Measurements from ENCODE around the gene WDCP.
A peak's percentile ranks its signal among the peaks of the same experiment; 100 is the strongest.

The WDCP gene

GRCh38 chr2:24011250-24012104 is 35.7 kb downstream of the WDCP start:
- no peak for TF ChIP-seq EZH2phosphoT487 (IDR thresholded peaks at IDR 0.05; ENCODE audit: borderline replicate concordance, low read length)
- TF ChIP-seq, protein P1, sequence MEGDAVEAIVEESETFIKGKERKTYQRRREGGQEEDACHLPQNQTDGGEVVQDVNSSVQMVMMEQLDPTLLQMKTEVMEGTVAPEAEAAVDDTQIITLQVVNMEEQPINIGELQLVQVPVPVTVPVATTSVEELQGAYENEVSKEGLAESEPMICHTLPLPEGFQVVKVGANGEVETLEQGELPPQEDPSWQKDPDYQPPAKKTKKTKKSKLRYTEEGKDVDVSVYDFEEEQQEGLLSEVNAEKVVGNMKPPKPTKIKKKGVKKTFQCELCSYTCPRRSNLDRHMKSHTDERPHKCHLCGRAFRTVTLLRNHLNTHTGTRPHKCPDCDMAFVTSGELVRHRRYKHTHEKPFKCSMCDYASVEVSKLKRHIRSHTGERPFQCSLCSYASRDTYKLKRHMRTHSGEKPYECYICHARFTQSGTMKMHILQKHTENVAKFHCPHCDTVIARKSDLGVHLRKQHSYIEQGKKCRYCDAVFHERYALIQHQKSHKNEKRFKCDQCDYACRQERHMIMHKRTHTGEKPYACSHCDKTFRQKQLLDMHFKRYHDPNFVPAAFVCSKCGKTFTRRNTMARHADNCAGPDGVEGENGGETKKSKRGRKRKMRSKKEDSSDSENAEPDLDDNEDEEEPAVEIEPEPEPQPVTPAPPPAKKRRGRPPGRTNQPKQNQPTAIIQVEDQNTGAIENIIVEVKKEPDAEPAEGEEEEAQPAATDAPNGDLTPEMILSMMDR (IDR thresholded peaks at IDR 0.05; ENCODE audit: low read depth, low read length, poor library complexity, severe bottlenecking), result no peak
- H3K79me2 ChIP-seq (ENCODE audit: control insufficient read depth, low read length), result no peaks in the 10 kb centered on the region
- no peaks in the 10 kb centered on the region for H3K9me2 ChIP-seq (replicated peaks; ENCODE audit: control insufficient read depth, low read length)
- no peaks in the 10 kb centered on the region for H3K9me3 ChIP-seq (ENCODE audit: control insufficient read depth, insufficient read depth, low read length)
- H3K4me2 ChIP-seq (ENCODE audit: low read length), result no peak overlapping the region
- peaks cover 4% of the 10 kb centered on the region; the same call in 1 of the 2 replicates for H3K4me1 ChIP-seq (ENCODE audit: control insufficient read depth, low read length)
- no peak overlapping the region for H3K4me3 ChIP-seq (ENCODE audit: low read length)
- H3K27me3 ChIP-seq (ENCODE audit: control insufficient read depth, low read length), result peaks cover 30% of the 10 kb centered on the region
- no peaks in the 10 kb centered on the region for H3K36me3 ChIP-seq (ENCODE audit: control insufficient read depth, low read length)
- H3F3A ChIP-seq (ENCODE audit: control insufficient read depth, insufficient read depth), result no peaks in the 10 kb centered on the region
- no peaks in the 10 kb centered on the region for H4K20me1 ChIP-seq (ENCODE audit: control insufficient read depth, insufficient read depth, low read depth, low read length)
- no peak overlapping the region for H3K27ac ChIP-seq (ENCODE audit: low read depth, low read length)

GRCh38 chr2:24010477-24011249 is 36.5 kb downstream of the WDCP start:
- Histone ChIP-seq H3K27me3 (ENCODE audit: control insufficient read depth, low read length) (peaks cover 30% of the 10 kb centered on the region), H3K4me2 (ENCODE audit: low read length) (peak overlapping the region; percentile 30; the same call in 1 of the 2 replicates), H3K9me3 (ENCODE audit: control insufficient read depth, insufficient read depth, low read length) (no peaks in the 10 kb centered on the region), H3K9me2 (replicated peaks; ENCODE audit: control insufficient read depth, low read length) (no peaks in the 10 kb centered on the region), H3K79me2 (ENCODE audit: control insufficient read depth, low read length) (no peaks in the 10 kb centered on the region), H3K4me3 (ENCODE audit: low read length) (no peak overlapping the region), H3K27ac (ENCODE audit: low read depth, low read length) (no peak overlapping the region), H4K20me1 (ENCODE audit: control insufficient read depth, insufficient read depth, low read depth, low read length) (no peaks in the 10 kb centered on the region), H3K36me3 (ENCODE audit: control insufficient read depth, low read length) (no peaks in the 10 kb centered on the region), H3K4me1 (ENCODE audit: control insufficient read depth, low read length) (peaks cover 4% of the 10 kb centered on the region; the same call in 1 of the 2 replicates), H3F3A (ENCODE audit: control insufficient read depth, insufficient read depth) (no peaks in the 10 kb centered on the region)
- TF ChIP-seq, protein P1 (IDR thresholded peaks at IDR 0.05; ENCODE audit: low read depth, low read length, poor library complexity, severe bottlenecking), result no peak

GRCh38 chr2:24009680-24010476 is 37.3 kb downstream of the WDCP start, which contains the start of gene MFSD2B:
TSS of gene MFSD2B (plus strand) at chr2:24010085. CDS start at chr2:24010097, 12 bp downstream.
- Histone ChIP-seq H3K4me2 (ENCODE audit: low read length) (peak within 1 kb of the TSS; percentile 30), H3K4me3 (ENCODE audit: low read length) (no peak within 1 kb of the TSS), H3K27me3 (ENCODE audit: control insufficient read depth, low read length) (peaks cover 30% of the 10 kb centered on the region)

More at GRCh38 chr2:24009680-24010476, 37.3 kb downstream of the WDCP start, which contains the start of gene MFSD2B:
- Histone ChIP-seq H3F3A (ENCODE audit: control insufficient read depth, insufficient read depth) (no peaks in the 10 kb centered on the region), H3K79me2 (ENCODE audit: control insufficient read depth, low read length) (no peaks in the 10 kb centered on the region), H4K20me1 (ENCODE audit: control insufficient read depth, insufficient read depth, low read depth, low read length) (no peaks in the 10 kb centered on the region), H3K9me3 (ENCODE audit: control insufficient read depth, insufficient read depth, low read length) (no peaks in the 10 kb centered on the region), H3K9me2 (replicated peaks; ENCODE audit: control insufficient read depth, low read length) (no peaks in the 10 kb centered on the region), H3K27ac (ENCODE audit: low read depth, low read length) (no peak within 1 kb of the TSS), H3K36me3 (ENCODE audit: control insufficient read depth, low read length) (no peaks in the 10 kb centered on the region), H3K4me1 (ENCODE audit: control insufficient read depth, low read length) (peaks cover 4% of the 10 kb centered on the region; the same call in 1 of the 2 replicates)
- TF ChIP-seq EZH2phosphoT487 (IDR thresholded peaks at IDR 0.05; ENCODE audit: borderline replicate concordance, low read length), result peak; percentile 71; the same call in 1 of the 2 replicates
- TF ChIP-seq, protein P1 (IDR thresholded peaks at IDR 0.05; ENCODE audit: low read depth, low read length, poor library complexity, severe bottlenecking), result no peak

Measured in DOHH2 (cell line).